ENCODE data around the gene KRT37.
"Not testable (repeated sequence)": the region's sequence is repeated elsewhere in the genome, so short reads cannot be mapped to it uniquely, and the experiment has no call there.

Gene KRT37

DNA sequence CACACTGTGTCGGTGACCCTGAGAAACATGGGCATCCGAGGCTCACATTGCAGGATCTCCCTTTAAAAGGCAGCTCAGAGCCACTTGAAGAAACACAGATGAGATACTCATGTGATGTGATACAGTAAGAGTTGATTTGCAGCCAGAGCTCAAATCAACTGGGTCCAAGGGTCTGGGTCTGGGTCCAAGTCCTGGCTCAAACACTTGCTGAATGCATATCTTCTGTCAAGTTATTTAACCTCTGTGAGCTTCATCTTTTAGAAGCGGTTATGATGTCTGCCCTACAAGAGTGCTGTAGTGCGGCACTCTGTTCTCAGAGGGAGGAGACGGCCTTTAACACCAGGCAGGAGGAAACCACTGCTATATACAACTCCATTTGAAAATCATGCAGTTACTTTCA, 10.0 kb upstream of the KRT37 start:
- DNase-seq (ENCODE audit: low read depth): no peak

DNA sequence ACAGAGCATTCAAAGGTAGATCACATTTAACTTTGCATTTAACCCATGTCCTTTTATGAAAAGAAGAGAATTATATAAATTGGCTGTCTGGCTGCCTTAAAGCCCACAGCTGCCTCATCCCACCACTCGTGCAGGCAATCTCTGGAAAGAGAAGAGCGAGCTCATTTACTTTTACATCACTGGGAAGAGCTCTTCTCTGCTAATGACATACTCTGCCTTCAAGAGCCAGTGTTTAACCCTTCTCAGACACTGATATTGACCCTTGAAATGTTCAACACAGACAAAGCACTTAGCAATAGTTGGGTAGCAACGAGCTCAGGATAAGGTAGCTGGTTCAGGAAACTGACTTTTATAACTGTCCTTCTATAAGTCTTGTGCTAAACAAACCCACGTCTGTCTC, 9.6 kb upstream of the KRT37 start:
- no peak for DNase-seq (ENCODE audit: low read depth)

DNA sequence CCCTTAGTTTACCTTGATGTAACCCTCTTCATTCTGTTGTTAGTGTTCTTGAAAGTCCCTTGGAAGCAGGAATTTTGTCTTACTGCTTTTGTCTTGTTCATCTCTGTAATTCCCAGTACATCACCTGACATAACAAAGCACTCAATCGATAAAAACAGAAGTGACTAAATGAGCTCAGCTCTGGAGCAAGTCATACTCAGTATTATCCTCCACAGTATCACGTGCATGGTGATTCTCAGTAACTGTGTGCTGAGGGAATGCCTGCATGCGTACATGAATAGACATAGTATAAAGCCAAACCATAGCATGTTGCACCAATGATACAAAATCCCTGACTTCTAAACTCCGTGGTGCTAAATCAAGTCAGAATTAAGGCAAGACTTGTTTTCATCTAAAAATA, 9.2 kb upstream of the KRT37 start:
- DNase-seq (ENCODE audit: low read depth): no peak

DNA sequence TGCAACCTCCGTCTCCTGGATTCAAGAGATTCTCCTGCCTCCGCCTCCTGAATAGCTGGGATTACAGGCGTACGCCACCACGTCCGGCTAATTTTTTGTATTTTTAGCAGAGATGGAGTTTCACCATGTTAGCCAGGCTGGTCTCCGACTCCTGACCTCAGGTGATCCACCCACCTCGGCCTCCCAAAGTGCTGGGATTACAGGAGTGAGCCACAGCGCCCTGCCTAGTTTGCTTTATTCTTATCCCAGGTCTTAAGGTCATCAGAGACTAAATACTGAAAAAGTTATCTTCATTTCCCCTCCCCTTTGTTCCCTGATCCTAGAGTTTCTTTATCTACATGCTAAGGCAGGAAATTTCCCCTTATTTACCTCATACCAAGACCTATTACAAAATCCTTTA, 6.0 kb upstream of the KRT37 start:
- not testable (repeated sequence) for DNase-seq (ENCODE audit: low read depth)

DNA sequence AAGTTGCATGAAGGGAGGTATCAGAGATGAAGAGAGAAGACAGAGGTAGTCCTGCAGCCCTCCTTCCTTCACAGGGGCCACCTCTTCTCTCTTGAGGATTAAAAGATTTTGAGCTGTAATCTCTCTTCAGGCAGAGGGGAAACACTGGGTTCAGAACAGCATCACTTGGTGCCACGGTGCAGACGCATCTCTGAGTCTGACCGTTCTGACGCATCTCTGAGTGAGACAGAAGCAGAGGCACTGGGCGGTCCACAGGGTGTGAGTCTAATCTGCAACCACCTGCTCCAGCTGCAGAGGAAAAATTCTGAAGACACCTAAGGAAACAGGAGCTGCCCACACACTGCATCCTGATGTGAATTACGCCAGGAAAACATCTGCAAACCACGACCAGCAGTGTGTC, 5.3 kb upstream of the KRT37 start:
- DNase-seq (ENCODE audit: low read depth): no peak

DNA sequence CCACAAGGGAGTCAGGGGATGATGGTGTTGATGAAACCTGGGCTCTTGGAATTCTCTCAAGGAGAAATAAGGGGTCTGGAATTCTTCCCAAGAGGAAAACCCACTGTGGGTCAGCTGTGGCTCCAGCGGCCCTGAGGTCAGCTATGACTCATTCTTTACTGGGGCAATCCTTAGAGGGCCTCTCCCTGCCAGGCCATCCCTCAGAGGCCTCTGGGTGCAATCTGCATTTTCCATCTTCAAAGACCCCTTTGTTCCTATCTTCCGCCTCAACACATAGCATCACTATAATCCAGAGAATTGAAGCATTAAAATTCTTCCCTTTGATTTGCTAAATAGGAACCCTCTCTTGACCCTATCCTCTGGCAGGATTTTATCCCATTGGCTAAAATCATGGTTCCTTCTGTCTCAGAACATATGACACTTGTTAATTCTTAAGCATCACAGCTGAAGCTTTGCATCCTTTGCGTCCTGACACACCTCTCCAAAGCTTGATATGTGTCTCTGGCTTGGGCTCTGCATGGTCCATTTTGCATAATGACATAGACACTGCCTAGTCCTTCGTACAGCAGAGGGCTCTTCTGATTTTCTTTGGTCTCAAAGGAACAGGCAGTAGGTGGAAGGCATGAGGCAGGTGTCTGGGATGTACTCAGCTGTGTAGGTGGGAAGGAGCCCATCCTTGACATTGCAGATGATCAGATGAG, 4.4 kb upstream of the KRT37 start:
- no peak for DNase-seq (ENCODE audit: low read depth)

DNA sequence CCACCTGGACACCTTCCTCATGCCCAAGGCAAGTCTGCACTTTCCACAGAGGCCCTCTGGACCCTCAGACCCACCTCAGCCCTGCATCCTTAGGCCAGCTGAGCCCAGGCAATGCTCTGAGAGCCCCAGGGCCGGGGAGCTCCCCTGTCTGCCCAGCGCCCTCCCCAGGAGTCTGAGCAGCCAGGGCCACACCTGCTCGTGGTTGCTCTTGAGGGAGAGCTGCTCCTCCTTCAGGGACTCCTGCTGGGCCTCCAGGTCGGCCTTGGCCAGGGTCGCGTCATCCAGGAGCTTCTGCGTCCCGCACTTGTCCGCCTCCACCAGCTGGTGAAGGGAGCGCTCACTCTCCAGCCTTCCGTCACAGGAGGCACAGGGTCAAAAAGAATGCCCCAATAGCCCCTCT, 1.8 kb downstream of the KRT37 start:
- not testable (repeated sequence) for DNase-seq (ENCODE audit: low read depth)

DNA sequence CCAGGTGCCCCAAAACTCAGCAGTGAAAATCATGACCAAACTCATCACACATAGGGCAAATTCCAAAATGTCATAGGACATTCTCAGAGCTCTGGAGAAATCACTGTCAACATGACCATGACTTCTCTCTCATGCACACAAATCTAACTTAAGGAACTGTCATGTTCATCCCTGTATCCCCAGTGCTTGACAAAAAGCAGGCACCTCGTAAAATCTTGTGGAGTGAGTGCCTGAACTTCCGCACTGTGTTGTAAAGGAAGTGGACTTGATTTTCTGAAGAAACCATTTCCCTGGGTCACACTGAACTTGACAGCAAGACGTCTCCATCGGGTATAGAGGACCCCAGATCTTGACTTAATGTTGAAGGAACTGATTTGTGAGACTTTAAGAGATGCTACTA, 2.8 kb downstream of the KRT37 start:
- no peak for DNase-seq (ENCODE audit: low read depth)

DNA sequence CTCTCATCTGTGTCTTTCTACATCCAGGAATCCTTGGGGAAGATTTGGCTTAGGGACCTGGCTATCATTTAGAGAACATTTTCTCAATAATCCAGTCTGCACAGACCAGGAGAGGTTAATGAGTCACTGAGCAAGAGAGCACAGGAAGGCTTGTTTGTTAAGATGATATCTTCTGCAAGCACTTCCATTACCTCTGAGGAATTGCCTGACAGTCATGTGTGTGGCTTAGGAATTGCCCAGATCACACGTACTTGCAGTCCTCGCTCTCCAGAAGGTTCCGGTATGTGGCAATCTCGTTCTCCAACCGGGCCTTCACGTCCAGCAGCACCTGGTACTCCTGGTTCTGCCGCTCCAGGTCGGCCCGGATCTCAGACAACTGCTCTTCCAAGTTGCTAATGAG, 3.3 kb downstream of the KRT37 start:
- no peak for DNase-seq (ENCODE audit: low read depth)

DNA sequence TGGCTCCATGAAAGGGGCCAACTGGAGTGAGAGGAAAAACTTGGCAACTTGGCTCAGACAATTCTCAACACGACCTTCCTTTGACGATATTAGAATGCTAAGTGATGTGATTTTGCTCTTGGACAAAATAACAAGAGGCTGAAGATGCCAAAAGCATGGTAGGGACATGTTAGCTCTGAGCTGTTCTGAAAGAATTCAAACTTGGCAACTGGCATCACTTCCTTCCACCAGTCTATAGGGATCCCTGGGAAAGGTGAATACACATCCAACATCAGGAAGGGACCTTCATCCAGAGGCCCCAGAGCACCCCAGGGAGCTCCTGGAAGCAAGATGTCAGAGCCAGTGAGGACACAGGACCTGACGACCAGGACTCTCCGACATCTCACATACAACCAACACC, 4.3 kb downstream of the KRT37 start:
- DNase-seq (ENCODE audit: low read depth): no peak

DNA sequence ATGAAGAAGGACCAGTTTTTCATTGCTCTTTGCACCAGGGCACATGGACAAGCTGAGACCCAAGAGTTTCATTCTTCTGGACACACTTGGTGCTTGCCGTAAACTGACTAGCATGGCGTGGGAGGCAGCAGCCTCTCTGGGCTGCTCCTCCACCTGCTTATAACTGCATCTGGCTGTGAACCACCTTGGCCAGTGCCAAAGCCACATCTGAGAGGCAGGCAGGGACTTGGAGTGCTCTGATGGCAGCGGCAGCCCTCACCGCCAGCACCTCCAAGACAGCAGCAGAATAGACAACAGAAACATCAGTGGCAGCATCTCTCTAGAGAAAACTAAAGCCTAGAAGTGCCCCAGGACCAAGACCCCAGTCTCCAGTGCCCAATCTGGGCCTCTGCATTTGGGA, 4.7 kb downstream of the KRT37 start:
- no peak for DNase-seq (ENCODE audit: low read depth)

DNA sequence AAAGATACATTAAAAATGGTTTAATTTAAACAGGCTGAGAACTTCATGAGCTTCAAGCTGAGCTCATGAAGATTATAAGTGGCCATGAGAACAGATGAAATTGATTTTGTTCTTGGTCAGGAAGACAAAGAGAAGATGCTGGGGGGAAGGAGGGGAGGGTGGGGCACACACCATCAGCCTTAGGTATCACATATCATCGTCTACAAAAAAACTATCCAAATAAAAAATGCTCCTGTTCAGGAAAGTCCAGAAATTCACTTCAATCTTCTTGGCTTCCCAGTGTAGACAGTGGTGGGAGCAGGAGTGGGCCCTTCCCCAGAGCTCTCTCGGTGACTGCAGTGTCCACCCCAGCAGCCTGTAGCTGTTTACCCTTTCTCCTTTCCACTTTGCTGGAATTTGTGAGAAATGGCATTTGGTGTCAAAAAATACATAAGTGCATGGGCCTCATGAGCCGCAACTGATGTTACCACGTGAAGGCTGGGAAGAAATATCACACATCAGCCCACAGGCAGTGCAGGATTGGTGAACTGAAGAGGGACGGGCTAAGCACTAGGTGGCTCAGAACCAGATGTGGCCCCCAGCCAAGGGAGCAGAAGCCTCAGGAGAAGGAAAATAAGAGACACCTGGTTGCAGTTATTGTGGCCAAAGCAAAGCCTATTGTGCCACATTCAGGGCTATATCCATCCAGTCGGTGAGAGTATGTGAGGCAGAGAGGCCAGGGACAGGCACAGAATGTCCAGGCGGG, 6.1 kb downstream of the KRT37 start:
- no peak for DNase-seq (ENCODE audit: low read depth)

DNA sequence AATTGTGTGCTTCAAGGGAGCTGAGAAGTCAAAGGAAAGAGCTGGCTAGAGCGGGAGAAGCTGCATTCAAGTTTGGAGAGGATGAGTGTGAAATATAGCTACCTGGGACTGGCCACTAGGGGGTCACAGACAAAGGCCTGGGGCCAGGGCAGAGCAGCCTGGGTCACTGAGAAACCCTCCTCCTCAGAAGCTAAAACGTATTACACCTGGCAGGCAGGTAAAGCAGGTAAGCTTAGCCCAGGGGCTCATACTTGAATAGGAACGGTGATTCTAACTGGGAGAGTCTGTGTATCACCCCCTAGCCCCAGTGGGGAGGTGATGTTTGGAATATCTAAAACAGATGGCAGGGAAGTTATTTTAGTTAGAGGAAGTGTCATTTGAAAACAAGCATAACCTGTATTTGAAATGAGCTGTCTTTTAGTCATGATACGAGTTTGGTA, 6.8 kb downstream of the KRT37 start:
- no peak for DNase-seq (ENCODE audit: low read depth)

DNA sequence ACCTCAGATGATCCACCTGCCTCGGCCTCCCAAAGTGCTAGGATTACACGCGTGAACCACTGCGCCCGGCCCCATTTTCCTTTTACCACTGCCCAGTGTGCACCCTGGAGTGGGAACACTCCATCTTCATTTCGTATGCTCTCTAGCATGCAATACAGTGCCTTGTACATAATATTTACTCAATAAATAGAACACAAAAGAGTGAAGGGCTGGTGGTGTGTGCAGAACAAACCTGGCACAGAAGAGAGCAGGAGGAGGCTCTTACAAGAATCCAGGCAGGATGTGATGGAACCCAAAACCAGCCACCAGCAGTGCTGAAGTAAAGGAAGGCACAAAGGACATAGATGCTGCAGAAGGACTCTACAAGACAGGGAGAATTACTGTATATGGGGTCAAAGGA, 7.3 kb downstream of the KRT37 start:
- DNase-seq (ENCODE audit: low read depth): no peak

DNA sequence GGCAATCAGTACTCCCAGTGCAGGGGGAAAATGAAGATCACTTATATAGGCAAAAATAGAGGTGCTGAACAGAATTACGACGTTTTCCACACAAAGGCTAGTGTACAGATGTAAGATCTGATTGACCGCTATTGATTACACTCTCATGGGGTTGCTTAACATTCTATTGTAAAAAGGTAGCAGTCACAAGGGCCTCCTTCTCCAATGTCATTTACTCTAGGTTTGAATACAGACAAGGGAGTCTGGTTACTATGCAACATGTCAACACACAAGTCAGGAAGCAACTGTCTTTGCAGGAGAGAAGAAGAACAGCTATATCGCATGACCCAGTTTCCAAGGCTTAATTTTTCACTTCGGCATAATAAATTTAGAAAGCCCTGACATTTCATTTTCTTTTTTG, 7.9 kb downstream of the KRT37 start:
- no peak for DNase-seq (ENCODE audit: low read depth)

DNA sequence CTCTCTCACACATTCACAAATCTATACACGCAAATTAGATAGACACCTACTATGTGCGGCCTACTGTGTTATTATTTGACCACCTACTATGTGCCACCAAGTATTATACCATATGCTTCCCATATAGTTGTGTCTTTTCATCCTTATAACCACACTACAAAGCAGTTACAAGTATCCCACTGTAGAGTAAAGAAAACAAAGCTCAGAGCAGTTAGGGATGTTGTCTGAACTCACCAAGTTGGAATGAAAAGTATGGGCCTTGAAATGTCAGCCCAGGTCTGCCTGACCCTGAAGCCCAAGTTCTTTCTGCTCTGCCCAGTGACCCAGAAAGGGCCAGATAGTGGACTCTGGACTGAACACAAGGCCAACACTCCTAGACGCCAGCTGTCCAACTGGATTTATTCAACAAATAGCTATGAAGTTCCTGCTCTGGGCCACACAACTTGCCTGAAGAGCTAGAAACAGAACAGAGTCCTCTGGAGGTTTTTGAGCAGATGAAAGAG, 8.5 kb downstream of the KRT37 start:
- DNase-seq (ENCODE audit: low read depth): no peak

DNA sequence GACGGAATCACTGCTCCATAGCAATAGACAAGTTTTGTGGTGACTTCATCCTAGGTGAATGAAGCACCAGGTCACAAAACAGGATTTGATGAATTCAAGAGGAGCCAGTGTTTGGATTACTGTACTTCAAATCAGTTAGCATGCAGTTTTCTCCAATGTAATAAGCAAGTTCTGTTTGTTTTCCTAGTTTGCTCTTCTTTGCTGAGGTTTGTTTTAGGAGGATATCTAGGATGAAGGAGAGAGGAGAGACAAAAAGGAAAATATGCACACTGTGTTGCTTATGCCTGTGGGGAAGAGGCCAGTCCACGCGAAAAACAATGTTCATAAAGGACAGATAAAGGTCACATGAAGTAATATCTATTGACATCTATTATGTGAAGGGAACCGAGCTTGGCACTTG, 9.0 kb downstream of the KRT37 start:
- DNase-seq (ENCODE audit: low read depth): no peak

DNA sequence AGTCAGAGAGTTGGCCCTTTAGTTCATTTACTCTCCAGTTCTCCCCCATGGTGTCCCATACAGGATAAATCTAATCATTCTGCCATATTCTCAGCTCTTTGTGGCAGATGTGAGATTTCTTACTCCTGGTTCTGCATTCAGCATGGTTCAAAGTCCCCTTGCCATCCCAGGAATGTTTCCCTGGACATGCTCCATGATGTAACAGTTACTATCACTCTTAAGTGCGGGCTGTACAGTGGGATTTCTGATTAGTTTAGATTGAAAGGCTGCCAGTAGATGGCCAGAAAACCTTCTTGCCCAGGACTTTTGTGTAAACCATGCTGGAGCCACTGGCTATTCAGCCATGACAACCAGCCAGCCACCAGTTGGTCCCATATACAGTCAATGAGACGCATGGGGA, 10.4 kb downstream of the KRT37 start:
- no peak for DNase-seq (ENCODE audit: low read depth)

DNA sequence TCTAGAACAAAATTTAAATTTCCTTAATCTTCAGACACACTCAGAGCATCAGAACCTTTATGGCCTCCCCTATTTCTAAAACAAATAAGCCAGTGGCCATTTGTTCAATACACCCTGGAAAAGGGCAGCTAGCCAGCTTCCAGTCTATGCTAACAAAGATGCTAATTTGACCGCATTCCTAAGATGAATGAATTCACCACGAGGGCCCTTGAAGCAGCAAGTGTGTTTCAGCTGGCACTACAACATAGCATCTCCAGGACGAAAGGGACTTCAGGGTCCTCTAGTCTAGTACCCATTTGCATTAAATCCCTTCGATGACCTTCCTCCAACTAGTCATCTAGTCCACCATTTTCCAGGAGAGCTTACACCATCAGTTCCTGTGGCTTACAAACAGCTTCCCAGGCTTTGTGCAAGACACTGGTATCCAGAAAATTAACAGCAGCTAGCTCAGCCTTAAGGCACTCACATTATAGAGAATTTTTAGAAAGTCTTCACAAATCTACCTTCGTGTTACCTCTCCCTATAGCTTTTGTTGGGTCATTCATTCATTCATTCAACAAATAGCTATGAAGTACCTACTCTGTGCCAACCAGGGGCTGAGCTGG, 10.9 kb downstream of the KRT37 start:
- DNase-seq (ENCODE audit: low read depth): no peak

DNA sequence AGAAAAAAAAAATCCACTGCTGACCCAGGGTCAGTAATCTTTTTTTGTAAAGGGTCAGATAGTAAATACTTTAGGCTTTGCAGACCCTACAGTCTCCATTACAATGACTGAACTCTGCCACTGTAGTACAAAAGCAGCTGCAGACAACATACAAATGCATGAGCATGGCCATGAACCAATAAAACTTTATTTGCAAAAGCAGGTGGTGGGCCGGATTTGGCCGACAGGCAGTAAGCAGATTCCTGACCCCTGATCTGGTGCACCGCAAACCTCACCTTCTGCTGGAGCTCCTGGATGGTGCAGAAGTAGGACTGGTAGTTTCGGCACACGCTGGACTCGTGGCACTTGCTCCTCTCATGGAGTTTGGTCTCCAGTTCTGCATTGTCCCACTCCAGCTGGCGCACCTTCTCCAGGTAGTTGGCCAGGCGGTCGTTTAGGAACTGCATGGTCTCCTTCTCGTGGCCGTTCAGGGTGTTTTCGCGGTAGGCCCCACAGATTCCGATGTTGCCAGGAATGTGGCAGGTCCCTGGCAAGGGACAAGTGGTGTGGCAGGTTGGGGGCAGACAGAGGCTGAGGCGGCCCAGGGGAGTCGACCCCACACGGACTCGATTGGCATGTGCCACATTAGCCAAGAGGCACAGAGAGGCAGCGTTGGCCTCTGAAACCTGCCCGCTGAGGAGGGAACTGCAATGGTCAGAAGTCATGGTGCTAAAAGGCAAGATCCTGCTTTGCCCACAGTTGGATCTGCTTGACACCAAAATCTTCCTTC, 13.1 kb downstream of the KRT37 start:
- no peak for DNase-seq (ENCODE audit: low read depth)

DNA sequence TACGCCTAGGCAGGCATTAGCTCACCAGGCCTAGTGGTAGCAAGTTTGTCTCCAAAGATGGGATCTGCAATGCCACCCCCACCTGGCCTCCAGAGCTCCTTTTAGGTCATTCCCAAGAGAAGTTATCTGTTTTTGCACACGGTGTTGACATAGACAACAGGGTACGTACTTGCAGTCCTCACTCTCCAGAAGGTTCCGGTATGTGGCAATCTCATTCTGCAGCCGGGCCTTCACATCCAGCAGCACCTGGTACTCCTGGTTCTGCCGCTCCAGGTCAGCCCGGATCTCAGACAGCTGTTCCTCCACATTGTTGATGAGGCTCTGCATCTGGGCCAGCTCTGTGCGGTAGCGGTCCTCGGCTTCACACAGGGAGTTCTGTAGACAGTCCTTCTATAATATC, 17.2 kb downstream of the KRT37 start:
- no peak for DNase-seq (ENCODE audit: low read depth)

DNA sequence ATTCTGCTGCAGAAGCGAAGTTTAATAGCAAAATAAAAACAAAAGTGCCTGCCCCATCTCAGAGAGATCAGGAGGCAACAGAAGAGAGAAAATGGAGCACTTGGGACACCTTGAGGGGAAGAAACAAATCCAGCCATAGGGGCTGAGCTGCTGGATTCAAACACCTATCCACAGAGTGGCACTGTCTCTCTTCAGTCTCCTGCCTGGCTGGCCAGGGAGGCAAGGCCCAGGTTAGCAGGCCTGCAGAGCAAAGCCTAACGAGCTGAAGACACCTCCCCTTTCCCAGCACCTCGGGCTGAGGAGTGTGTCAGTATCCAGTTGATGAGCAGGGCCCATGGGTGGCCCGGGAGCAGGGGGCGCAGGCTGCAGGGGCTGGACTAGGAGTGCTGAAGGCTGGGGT, 18.2 kb downstream of the KRT37 start:
- DNase-seq (ENCODE audit: low read depth): no peak

Data from stimulated activated CD8-positive, alpha-beta memory T cell treated with anti-CD3 and anti-CD28 coated beads, Interleukin-15, amount 100 ng/mL, for 1 hour (primary cell).